Epithelial cell of proximal tubule (primary cell): ENCODE results near the gene SCAI. TPM values are rescaled to one million over a fixed set of nuclear protein-coding genes. Genes with fewer than 3 reads are reported as not detected.

ENCODE experiments used
- DNase-seq: peaks from one replicate; pipeline ENCODE4 v3.0.0-alpha.2; 2011; ENCODE audit warnings: low read depth
- H3K4me3 ChIP-seq: 2 replicates; pipeline ENCODE4 v1.5.1; 2011; ENCODE audit warnings: low read depth, mild to moderate bottlenecking, low read length
- CTCF ChIP-seq: conservative IDR thresholded peaks from 2 replicates; pipeline ENCODE4 v1.5.1; 2012; ENCODE audit warnings: low read depth, mild to moderate bottlenecking, low read length
- total RNA-seq: library from RNA; depleted of rRNA; stranded (reverse); fragments of >200 nt; gene quantifications from 2 replicates; pipeline ENCODE4 v1.2.3, GENCODE V29; 2015

The SCAI gene
- total RNA-seq, 1 donor from 2014 or later, result 2.1 TPM

GRCh38 chr9:125161284-125161918 lies 18.1 kb upstream of the SCAI start:
- no peak for DNase-seq
- no peak for TF ChIP-seq CTCF
- H3K4me3 ChIP-seq, result no peak overlapping the region

GRCh38 chr9:125160750-125161149 lies 17.4 kb upstream of the SCAI start:
- DNase-seq, result no peak
- no peak for TF ChIP-seq CTCF
- no peak overlapping the region for H3K4me3 ChIP-seq

DNA sequence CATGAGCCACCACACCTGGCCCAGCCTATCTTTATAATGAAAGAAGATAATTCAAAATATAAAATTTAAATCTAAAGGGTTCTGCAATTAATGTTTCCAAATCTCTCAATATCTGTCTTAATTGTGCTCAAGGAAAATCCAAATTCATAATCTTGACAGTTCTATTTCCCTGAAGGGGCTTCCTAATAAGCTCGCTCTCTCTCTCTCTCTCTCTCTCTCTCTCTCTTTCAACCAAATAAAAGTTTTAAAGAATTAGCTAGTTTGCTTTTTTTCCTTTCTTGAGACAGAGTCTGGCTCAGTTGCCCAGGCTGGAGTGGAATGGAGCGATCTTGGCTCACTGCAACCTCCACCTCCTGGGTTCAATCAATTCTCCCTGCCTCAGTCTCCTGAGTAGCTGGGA lies 13.2 kb upstream of the SCAI start:
- TF ChIP-seq CTCF, result no peak
- H3K4me3 ChIP-seq, result no peak overlapping the region
- DNase-seq, result no peak

DNA sequence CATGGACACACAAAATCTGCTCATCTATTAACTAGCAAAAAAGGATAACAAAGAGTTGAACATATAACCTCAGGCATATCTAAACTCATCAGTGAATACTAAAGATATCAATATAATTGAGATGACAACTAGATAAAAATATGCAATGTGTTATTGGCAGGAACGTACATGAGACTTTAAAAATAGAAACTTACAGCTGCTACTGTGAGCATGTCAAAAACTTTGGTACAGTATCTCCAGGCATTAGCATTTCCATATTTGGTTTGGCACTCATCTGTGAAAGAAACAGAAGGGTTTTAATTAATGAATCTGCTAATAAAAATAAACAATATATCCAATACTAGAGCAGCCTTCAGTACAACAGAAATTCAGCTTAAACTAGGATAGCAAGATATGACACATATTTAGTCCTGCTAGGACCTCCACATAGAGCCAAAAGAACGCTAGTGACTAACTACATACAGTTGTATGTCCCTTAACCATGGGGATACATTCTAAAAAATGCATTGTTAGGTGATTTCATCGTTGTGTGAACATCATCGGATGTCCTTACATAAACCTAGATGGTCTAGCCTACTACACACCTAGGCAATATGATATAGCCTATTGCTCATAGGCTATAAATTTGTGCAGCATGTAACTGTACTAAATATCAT lies 10.5 kb upstream of the SCAI start:
- DNase-seq, result no peak
- H3K4me3 ChIP-seq, result no peak overlapping the region
- TF ChIP-seq CTCF, result no peak

- no peak for DNase-seq
- TF ChIP-seq CTCF, result no peak
- no peak overlapping the region for H3K4me3 ChIP-seq
Measured at GRCh38 chr9:125151730-125152129, 8.4 kb upstream of the SCAI start.

DNA sequence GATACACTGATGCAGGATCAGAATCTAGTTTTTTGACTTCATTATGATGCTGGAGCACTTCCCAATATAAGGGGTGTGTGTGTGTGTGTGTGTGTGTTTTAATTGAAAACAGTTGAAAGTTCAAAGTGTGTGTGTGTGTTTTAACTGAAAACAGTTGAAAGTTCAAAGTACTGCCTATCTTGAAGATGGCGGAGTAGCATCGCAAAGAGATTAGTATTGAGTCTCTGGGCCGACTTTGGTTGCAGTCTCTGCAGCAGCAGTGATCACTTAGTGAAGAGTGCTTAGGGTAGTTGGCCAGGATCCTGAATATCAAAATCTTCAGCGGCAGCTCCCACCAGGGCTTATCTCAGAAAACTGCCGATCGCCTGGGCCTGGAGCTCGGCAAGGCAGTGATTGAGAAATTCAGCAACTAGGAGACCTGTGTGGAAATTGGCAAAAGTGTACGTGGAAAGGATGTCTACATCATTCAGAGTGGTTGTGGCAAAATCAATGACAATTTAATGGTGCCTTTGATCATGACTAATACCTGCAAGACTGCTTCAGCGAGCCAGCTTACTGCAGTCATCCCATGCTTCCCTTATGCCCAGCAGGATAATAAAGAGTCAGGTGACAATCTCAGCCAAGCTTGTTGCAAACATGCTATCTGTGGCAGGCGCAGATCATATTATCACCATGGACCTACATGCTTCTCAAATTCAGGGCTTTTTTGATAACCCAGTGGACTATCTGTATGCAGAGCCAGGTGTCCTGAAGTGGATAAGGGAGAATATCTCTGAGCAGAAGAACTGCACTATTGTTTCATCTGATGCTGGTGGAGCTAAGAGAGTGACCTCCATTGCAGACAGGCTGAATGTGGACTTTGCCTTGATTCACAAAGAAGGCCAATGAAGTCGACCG lies 7.3 kb upstream of the SCAI start:
- no peak for TF ChIP-seq CTCF
- no peak overlapping the region for H3K4me3 ChIP-seq
- no peak for DNase-seq
